Stimulated activated CD8-positive, alpha-beta memory T cell treated with anti-CD3 and anti-CD28 coated beads, Interleukin-12 subunit alpha, Interleukin-12 subunit beta, amount 100 ng/mL, for 24 hours (primary cell): Measurements from ENCODE around the gene FAM120B.
"Not testable (repeated sequence)": the region's sequence is repeated elsewhere in the genome, so short reads cannot be mapped to it uniquely, and the experiment has no call there.

Source experiments
- DNase-seq: peaks from one replicate; pipeline ENCODE4 v3.0.0-alpha.2; 2020; ENCODE audit errors: extremely low read depth

FAM120B gene, protein sequence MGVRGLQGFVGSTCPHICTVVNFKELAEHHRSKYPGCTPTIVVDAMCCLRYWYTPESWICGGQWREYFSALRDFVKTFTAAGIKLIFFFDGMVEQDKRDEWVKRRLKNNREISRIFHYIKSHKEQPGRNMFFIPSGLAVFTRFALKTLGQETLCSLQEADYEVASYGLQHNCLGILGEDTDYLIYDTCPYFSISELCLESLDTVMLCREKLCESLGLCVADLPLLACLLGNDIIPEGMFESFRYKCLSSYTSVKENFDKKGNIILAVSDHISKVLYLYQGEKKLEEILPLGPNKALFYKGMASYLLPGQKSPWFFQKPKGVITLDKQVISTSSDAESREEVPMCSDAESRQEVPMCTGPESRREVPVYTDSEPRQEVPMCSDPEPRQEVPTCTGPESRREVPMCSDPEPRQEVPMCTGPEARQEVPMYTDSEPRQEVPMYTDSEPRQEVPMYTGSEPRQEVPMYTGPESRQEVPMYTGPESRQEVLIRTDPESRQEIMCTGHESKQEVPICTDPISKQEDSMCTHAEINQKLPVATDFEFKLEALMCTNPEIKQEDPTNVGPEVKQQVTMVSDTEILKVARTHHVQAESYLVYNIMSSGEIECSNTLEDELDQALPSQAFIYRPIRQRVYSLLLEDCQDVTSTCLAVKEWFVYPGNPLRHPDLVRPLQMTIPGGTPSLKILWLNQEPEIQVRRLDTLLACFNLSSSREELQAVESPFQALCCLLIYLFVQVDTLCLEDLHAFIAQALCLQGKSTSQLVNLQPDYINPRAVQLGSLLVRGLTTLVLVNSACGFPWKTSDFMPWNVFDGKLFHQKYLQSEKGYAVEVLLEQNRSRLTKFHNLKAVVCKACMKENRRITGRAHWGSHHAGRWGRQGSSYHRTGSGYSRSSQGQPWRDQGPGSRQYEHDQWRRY

GRCh38 chr6:170306324-170307079 is at the start of gene FAM120B:
Gene FAM120B, plus strand, starts transcription at chr6:170306758. Its CDS starts 10,633 bp downstream, at chr6:170317391.
- DNase-seq = peak; percentile 87

- DNase-seq = no peak
Observed at GRCh38 chr6:170257376-170257775, 49.2 kb upstream of the FAM120B start.

- DNase-seq = no peak
Observed at GRCh38 chr6:170258407-170258806, 48.2 kb upstream of the FAM120B start.

DNA sequence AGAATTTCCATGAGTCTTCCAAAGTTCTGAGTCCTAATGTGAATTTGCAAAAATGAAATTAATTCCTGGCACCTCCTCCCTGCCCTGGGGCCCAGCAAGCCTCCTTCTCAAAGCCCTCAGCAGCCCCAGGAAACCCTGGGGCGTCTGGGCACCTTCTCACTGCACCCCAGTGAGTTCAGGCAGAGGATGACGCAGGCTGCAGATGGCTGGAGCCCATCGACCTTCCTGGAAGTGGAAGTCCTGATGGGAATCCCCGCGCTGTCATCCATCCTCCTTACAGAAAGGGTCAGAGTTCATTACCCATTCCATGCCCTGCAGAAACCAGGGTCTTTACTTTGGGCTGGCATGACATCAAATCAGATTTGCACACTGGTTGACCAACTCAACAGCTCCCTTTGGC is 47.3 kb upstream of the FAM120B start:
- DNase-seq = no peak

DNA sequence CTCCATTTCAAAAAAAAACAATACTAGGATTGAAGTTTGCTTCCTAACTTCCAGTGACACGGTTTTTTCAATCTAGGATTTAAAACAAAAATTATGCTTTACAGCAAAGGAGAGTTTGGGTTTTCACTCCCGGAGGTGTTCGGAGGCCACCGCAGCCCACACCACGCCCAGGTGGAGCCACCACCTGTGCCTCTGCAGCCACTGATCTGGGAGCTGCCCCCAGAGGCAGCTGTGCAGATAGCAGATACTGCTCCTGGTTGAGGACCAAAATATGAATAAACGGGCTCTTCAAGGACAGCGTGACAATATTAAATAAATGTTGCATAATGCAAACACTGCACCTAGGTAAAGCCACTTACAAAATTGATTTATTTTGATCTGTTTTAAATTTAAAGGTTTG is 45.9 kb upstream of the FAM120B start:
- no peak for DNase-seq

DNA sequence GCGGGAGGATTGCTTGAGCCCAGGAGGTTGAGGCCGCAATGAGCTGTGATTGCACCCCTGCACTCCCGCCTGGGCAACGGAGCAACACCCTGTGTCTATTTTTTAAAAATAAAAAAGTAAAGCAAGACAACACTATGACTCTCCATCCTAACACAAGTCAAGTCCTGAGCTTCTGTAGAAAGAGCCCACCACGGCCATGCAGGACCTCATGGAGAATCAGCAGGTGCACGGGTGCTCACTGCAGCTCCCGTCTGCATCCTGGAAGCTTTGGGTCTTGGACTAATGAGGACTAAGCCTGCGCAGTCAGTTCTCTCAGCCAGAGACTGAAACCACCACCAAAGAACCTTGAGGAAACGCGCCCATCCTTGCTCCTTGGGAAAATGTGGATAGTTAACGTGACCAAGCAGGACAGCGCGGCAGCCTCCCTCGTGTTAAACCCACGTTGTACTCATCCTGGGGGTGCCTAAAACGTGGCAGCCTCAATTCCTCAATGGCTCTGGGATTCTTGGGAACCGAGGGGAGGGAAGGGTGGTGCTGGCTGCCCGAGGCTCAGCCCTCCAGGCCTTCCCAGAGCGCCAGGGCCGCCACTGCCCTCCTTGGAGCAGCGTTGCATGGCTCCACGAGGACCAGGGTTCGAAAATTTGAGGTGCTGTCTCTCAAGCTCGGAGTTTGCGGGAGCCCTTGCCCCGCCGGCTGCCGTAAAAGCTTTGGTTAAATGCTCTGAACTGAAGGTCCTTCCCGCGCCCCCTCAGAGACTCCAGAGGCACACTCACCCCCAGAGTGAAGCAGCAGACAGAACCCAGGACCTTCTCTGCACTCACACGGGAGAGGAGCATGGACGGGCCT is 44.7 kb upstream of the FAM120B start:
- no peak for DNase-seq

DNA sequence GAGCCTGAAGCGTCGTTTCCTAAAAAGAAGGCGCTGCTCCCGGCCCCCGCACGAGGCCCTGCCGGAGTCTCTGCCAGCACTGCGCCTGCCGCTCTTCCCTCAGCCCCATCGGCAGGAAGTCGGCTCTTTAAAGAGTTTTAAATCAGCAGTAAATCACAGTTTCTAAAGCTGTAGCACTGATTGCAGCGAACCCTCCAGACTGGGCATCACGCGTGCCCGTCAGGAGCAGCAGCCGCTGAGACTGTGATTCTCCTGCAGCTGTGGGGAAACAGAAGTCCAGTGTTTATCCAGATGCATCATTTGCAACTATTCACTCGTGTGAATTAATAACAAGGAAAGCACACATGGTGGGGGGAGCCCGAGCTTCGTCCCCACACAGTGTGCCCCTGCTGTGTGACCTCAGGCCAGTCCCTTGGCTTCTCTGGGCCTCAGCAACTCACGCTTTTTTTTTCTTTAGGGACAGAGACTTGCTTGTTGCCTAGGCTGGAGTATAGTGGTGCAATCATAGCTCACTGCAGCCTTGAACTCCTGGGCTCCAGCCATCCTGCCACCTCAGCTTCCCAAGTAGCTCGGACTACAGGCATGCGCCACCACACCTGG is 44.0 kb upstream of the FAM120B start:
- no peak for DNase-seq

DNA sequence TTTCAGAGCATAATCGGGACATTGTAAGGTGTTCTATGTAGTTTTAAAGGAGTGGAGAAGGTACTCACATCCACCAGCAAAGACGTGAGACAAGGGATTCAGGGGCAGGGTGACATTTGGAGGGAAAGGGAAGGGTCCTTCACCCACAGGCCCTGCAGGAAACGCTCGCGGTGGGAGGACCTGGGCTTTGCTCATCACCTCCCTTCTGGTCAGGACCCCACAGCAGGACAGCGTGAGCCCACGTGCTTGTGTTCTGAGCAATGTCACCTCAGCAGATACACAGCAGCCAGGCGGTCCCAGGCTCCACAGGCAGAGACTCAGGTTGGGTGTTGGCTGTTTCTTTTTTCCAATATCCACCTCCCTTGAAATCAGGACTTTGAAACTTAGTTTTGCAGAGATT is 43.1 kb upstream of the FAM120B start:
- no peak for DNase-seq

DNA sequence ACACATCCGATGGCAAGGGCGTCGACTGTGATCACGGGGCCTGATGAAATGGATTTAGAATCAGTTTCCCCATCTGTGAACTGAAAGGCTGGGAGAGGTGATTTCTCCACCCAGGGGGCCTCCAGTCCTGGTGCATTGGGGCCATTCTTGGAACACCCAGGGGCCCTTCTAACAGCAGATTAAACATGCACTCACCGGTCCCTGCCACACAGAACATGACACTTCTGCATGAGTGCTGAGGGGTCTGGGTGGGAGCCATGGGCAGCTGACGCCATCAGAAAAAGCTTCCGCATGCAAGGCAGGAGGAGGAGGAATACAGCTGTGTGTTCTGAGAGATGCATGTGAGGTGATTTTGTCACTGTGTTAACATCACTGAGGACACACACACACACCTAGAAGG is 42.5 kb upstream of the FAM120B start:
- DNase-seq = no peak

DNA sequence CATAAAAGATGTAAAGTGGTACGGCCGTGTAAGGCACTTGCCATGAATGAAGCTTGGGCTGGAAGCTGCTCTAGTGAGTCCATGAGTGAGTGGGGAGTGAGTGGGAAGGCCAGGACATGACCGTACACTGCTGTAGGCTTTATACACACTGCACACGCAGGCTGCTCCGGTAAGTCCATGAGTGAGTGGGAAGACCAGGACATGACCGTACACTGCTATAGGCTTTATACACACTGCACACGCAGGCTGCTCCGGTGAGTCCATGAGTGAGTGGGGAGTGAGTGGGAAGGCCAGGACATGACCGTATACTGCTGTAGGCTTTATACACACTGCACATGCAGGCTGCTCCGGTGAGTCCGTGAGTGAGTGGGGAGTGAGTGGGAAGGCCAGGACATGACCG is 41.9 kb upstream of the FAM120B start:
- not testable (repeated sequence) for DNase-seq

GRCh38 chr6:170265655-170266054 is 40.9 kb upstream of the FAM120B start:
- DNase-seq = no peak

DNA sequence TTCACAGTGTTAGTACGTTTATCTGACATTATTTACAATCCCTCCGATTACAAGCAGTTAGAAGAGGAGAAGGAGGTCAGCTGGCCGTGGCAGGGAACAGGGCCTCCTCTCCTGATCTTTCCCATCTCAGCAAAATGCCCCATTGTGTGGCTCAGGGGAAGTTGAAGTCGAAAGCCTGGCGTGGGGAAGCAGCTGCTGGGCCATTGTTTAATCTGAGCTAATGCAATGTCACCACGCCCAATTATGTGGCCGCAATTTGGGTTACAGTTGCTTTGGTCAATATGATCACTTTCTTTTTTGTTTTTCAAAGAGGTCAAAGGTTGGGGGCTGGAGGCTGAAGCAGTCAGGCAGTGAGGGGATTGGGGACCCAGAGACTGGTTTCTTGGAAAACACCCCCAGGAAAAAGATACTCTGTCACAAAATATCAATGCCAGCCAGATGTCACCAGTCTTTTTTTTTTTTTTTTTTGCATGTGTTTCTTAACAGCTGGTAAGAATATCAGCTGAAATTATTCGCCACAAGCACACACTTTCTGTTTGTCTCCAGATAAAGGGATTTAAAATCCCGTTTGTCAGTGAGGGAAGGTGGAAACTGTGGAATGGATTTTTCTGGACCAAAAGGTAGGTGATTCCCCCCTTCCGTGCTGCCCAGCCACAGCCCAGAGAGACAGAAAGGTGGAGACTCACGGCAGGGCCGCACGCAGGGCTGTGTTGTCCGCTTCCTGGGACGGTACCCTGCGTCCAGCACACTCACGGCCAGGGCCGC is 40.3 kb upstream of the FAM120B start:
- DNase-seq = no peak

DNA sequence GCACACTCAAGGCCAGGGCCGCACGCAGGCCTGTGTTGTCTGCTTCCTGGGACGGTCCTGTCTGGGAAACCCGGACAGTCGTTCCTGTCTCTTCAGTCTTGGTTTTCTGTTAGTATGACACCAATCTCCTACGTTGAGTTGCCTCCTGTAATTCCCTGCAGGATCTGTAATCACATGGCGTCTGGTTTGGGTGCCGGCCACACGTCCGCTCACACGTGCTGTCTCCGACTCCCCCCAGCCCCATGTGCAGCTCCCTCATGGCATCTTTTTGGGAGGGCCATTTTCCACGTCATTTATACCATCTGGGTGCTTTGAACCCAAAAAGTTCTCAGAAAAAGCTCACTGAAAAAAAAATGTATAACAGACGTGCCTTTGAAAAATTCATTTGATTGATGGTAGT is 38.9 kb upstream of the FAM120B start:
- DNase-seq = no peak

GRCh38 chr6:170268216-170269129 is 38.1 kb upstream of the FAM120B start:
- no peak for DNase-seq

- DNase-seq = no peak
Observed at GRCh38 chr6:170269151-170269845, 37.3 kb upstream of the FAM120B start.

DNA sequence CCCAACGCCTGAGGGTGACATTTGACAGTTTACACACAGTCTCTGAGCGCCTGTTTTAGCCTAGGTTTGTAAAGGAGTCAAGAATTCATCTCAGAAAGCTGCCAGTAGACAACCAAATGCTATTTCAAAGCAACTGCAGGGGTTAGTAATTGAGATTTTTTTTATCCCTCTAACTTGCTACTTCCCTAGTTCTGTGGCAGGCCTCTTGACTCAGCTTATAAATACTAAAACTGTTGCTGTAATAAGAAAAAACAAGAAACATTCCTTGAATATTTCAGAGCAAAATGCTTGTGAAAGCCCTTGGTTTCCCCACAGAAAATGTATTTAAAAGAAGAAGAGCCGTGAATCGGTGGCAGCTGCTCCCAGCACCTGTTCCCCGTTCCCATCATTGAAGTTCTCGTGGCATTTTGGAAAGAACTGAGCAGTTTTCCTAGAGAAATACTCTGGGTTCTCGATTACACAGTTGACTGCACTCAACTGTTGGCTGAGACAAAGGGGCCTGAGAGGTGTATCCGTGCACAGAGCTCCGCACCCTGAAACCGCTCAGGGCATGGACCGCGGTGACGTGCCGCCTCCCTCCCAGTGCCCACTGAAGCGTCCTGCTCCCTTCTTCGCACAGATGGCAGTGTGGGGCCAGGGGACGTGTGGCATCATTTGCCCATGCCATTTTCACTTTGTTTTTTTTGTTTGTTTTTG is 36.6 kb upstream of the FAM120B start:
- DNase-seq = no peak

- no peak for DNase-seq
Observed at GRCh38 chr6:170270984-170271593, 35.5 kb upstream of the FAM120B start.
